GM21737 (cell line): Measurements from ENCODE around the gene BMP7.

Source experiments
- ATAC-seq: cut with Tn5 transposase; IDR thresholded peaks from one replicate; pipeline ENCODE4 v1.9.1; 2021; ENCODE audit warnings: mild to moderate bottlenecking, moderate library complexity; ENCODE audit not compliant: unreplicated experiment

BMP7 gene

GRCh38 chr20:57266291-57267157 is at the start of gene BMP7:
BMP7 (minus strand) TSS chr20:57266641; CDS start chr20:57266122, 519 bp downstream.
- ATAC-seq: no peak

DNA sequence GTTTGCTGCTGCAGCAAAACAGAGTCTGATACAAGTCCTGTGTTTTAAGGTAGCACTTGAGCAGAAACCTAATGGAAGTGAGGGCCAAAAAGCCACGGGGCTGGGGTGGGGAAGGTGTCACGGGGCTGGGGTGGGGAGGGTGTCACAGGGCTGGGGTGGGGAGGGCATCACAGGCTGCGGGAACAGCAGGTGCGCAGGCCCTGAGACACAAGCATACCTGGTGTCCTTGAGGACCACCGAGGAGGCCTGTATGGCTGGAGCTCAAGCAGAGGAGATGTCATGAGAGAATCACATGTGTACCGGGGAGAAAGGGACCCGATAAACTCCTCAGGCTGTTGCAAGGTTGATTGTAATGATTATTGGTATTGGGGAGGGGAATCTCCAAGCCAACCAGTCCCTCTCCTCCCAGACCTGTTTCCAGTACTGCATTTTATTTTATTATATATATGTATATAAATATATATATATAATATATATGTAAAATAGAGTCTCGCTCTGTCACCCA is 49.6 kb upstream of the BMP7 start:
- no peak for ATAC-seq

DNA sequence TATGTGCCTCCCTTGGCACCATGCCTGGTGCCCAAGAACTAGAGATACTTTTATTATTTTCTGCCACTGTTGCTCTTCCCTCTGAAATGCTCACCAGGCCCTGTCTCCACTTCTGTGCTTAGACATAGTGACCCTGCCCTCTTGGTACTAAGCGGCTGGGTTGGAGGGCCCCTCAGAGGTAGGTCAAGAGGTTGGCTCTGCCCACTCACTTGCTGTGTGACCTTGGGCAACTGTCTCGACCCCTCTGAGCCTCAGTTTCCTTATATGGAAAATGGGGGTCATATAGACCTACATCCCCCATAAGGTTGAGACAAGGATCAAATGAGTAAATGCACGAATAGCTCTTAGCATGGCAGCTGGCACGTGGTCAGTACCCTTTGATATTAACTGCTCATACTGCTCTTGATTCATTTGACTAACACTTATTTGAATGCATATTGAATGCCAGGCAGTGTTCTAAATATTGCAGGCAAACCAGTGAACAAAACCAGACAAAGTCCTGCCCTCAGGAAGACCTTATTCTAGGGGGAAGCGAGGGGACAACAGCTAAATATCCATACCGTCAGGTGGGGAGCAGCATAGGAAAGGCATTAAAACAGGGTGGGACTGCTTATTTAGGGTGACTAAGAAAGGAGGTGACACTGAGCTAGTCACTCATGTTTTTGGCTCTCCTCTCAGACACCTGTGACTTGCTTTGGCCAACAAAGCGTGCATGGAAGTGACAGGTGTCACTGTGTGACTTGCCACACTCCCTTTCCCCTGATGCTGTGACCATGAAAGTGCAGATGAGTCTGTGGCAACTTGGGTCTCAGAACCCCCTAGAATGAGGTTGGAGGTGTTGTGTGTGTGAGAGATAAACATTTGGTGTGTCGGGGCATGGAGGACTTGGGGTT is 48.9 kb upstream of the BMP7 start:
- ATAC-seq: no peak

GRCh38 chr20:57313951-57314350 is 47.5 kb upstream of the BMP7 start:
- no peak for ATAC-seq

DNA sequence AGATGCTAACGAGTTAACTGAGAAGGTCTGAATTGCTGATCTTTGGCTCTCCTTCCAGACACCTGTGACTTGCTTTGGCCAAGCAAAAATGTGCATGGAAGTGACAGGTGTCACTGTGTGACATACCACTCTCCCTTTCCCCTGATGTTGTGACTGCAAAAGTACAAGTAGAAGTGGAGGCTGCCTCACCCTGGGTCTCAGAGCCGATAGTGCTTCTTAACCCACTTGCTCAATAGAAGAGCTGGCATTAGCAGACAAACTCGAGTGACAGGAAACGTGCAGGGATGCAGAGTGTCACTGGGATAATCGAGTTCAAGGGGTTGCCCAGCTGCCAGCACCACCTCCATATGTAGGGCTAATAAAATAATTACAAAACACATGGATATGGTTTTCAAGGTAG is 46.8 kb upstream of the BMP7 start:
- no peak for ATAC-seq

DNA sequence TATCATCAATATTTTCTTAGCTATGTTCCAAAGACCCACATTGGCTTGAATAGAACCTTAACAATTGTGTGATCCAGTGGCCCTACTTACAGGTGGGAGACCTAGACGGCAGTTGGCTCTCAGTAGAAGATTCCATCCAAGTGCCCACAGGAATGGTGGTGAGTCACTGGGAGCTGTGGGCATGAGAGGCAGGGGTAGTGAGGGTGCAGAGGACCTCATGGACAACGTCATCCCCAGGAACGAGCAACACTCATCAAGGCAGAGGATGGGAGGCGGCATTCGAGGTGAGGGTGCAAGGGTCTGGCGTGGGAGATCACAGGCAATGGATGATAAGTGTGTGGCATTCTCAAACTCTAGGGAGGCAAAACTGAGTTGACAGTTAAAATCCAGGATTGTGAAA is 45.7 kb upstream of the BMP7 start:
- ATAC-seq: no peak

- no peak for ATAC-seq
Observed at GRCh38 chr20:57310821-57311514, 44.5 kb upstream of the BMP7 start.

DNA sequence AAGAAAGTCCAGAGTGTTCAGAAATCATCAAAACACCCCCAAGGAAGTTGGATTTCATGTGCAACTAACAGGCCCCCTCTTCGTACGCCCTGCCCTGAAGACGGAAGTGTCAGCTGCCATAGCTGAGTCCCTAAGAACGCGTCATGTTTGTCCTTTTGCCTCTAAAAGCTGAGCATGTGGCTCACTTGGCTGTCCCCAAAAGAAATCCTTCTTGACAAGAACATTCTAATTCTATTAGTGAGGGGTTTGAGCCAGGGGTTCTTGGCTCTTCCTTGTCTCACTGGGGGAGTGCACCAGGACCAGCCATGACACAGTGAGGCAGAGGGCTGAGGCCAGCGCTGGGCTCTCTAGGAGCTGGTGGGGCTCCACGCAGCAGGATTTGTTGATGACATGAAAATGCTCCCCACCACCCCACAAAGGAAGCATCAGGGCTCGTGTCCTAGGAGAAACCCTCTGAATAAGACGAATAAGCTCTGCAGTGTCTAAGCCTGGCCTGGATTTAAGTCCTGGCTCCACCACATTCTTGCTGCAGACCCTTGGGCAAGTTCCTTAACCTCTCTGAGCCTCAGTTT is 43.2 kb upstream of the BMP7 start:
- no peak for ATAC-seq

DNA sequence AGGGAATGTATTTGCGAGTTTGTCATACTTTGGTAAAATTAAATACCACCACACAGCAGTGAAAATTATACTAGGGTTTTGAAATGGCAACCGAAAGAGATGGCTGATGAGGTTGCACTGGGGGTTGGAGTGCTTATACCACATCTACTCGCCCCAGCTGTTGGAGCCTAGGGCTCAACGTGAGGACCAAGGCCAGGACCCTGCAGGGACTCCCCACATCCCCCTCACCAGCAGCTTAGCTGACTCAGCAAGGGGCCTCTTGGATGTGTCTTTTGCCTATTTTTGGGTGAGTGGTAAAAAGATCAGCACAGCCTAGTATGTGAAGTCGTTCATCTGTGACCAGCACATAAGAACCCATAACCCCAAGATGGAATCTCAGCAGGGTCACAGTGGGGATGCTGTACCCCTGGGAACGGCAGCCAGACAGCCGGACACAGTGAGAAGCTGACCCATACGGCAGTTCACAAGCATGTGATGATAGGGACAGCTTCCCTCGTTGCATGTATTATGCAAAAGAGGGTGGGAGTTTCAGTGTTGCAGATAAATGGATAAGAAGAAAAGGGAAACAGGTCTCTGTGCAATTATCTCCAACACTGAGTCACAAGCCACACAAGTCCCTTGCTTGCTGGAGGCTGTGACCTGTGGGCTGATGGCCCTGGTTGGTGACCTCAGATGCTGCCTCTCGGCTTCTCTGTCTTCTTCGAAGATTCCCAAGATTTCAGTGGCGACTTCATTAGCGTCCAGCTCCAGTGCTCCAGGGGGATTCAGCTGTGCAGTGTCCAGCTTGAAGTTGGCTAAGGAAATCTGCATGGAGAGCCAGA is 42.2 kb upstream of the BMP7 start:
- ATAC-seq: no peak

GRCh38 chr20:57306747-57307146 is 40.3 kb upstream of the BMP7 start:
- no peak for ATAC-seq

DNA sequence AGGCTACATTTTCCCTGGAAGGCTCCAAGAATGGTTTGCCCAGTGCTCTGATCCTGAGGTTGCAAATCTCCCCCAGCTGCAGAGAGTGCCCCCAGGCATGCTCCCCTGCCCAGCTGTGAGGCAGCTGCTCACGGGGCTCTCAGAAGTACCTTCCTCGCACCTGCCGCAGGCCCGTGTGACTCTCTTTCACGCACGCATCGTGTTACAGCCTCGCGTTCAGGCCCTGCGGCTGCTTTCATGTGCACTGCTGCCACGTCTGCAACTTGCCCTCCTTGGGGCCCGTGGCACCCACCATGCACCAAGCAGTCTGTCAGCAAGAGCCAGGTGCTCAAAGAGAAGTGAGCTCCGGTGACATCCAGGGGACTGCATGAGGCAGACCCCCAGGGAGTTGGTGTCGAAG is 34.6 kb upstream of the BMP7 start:
- no peak for ATAC-seq

- no peak for ATAC-seq
Observed at GRCh38 chr20:57298457-57298856, 32.0 kb upstream of the BMP7 start.

- no peak for ATAC-seq
Observed at GRCh38 chr20:57294550-57294949, 28.1 kb upstream of the BMP7 start.

DNA sequence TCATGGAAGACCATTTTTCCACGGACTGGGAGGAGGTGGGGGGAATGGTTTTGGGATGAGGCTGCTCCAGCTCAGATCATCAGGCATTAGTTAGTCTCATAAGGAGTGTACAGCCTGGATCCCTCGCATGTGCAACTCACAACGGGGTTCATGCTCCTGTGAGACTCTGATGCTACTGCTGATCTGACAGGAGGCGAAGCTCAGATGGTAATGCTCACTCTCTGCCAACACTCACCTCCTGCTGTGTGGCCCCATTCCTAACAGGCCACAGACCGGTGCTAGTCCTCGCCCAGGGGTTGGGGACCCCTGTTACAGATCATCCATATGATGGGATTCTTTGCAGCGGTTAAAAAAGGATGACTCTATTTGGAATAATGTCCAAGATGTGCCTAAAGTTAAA is 27.6 kb upstream of the BMP7 start:
- ATAC-seq: no peak

DNA sequence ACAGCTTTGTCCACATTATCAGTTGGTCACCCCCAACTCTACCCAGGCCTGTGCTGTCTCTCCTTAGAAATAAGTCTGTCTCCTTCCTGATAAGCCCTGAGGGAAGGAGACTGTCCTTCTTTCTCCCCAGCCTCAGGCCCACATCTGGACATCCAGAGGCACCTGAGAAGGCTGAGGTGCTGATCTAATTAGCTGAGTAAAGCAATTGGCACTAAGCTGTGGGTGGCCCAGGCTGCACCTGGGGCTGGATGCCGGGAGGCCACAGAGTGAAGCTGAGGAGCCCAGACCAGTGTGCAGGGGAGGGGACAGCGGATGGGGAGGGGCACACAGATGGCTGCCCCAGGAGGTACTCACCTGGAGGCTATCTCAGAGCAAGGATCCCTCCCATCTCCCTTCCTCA is 26.2 kb upstream of the BMP7 start:
- no peak for ATAC-seq

DNA sequence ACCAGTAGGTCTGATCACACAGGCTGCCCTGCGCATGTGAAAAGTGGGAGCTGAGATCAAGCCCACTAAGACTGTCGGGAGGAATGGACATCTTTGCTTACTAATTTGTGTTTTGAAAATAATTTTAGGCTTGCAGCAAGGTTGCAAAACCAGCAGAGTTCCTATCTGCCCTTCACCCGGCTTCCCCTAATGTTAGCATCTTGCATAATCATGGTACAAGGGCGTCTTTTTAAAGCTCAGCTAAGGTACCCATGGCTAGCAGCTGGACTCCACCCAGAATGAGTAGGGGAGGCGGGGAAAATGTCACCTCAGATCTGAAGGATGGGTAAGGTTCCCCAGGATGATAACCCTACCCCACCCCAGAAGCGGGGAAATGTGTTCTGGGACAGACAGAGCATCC is 25.3 kb upstream of the BMP7 start:
- ATAC-seq: no peak

DNA sequence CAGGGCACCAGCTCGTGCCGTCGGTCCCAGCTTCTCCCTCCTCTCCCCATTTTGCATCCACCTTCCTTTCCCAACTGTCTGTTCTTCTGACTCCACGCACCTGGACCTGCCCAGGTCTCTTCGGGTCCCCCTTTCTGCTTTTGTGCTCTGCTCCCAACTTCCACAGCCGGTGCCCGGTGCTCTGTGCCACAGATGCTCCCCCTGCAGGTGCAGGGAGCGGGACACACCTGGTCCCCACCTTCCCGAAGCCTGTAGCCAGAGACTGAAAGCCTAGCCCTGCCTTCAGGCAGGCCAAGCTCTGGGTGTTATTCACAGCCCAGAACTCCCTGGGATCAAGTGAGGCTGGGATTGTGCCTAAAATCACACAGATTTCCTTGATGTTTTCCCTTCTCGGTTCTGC is 24.6 kb upstream of the BMP7 start:
- ATAC-seq: no peak

- no peak for ATAC-seq
Observed at GRCh38 chr20:57290178-57290484, 23.7 kb upstream of the BMP7 start.

- ATAC-seq: no peak
Observed at GRCh38 chr20:57289391-57290177, 23.1 kb upstream of the BMP7 start.
